ENCODE measurements around the gene MEG3.

The MEG3 gene

GRCh38 chr14:100882991-100883788 lies 57.3 kb downstream of the MEG3 start:
- DNase-seq, result no peak

- DNase-seq, result no peak
Observed at GRCh38 chr14:100883789-100884101, 57.8 kb downstream of the MEG3 start.

- no peak for DNase-seq
Observed at GRCh38 chr14:100884456-100884855, 58.5 kb downstream of the MEG3 start.

GRCh38 chr14:100885196-100885595 lies 59.3 kb downstream of the MEG3 start:
- DNase-seq, result no peak

- no peak for DNase-seq
Observed at GRCh38 chr14:100885617-100886016, 59.7 kb downstream of the MEG3 start.

GRCh38 chr14:100887728-100888335 lies 61.9 kb downstream of the MEG3 start:
- DNase-seq, result no peak

- DNase-seq, result no peak
Observed at GRCh38 chr14:100888789-100889315, 62.9 kb downstream of the MEG3 start.

GRCh38 chr14:100889641-100890040 lies 63.7 kb downstream of the MEG3 start:
- DNase-seq, result no peak

- DNase-seq, result no peak
Observed at GRCh38 chr14:100890061-100890850, 64.3 kb downstream of the MEG3 start.

- no peak for DNase-seq
Observed at GRCh38 chr14:100891051-100891450, 65.1 kb downstream of the MEG3 start.

- no peak for DNase-seq
Observed at GRCh38 chr14:100891501-100892445, 65.9 kb downstream of the MEG3 start.

- DNase-seq, result no peak
Observed at GRCh38 chr14:100892496-100893227, 66.7 kb downstream of the MEG3 start.

GRCh38 chr14:100893228-100893601 lies 67.3 kb downstream of the MEG3 start:
- DNase-seq, result no peak

GRCh38 chr14:100893760-100894159 lies 67.8 kb downstream of the MEG3 start:
- no peak for DNase-seq

- DNase-seq, result no peak
Observed at GRCh38 chr14:100894416-100894815, 68.5 kb downstream of the MEG3 start.

GRCh38 chr14:100895411-100895810 lies 69.5 kb downstream of the MEG3 start:
- no peak for DNase-seq

- DNase-seq, result no peak
Observed at GRCh38 chr14:100896369-100897060, 70.6 kb downstream of the MEG3 start.

GRCh38 chr14:100898465-100898864 lies 72.5 kb downstream of the MEG3 start:
- no peak for DNase-seq

GRCh38 chr14:100898935-100899883 lies 73.3 kb downstream of the MEG3 start:
- no peak for DNase-seq

All from T-helper 2 cell (primary cell).